OCI-LY7 (cell line): ENCODE results near the gene MAML1. TPM values are rescaled to one million over a fixed set of nuclear protein-coding genes. Genes with fewer than 3 reads are reported as not detected.

ENCODE experiments used
- BruUV-seq: library from RNA; stranded (reverse); fragments of 400-500 nt; replicated peaks from 2 replicates; lab custom pipeline; 2021; lab: Mats Ljungman, UMichigan
- CTCF ChIA-PET: fragments of 300-600 bp; sonication (Branson Sonifier 250); formaldehyde crosslinking; loops from one replicate; lab custom pipeline; 2022; ENCODE audit warnings: antibody characterized with exemption; ENCODE audit not compliant: unreplicated experiment; lab: Charles Lee
- POLR2A ChIA-PET: fragments of 300-600 bp; sonication (Branson Sonifier 250); formaldehyde crosslinking; loops from one replicate; lab custom pipeline; 2022; ENCODE audit warnings: antibody characterized with exemption; lab: Charles Lee
- DNase-seq: peaks from one replicate; pipeline ENCODE4 v3.0.0-alpha.2; 2015; ENCODE audit warnings: low spot score
- H2AFZ ChIP-seq: fragments of 200-600 bp; sonication (generic), shearing (Covaris generic); 2 replicates; pipeline ENCODE4 v1.6.1; 2014; ENCODE audit warnings: mild to moderate bottlenecking, antibody characterized with exemption, low read length, moderate library complexity
- H3K27ac ChIP-seq: fragments of 200-600 bp; sonication (generic); 2 replicates; pipeline ENCODE4 v1.5.1; 2014; ENCODE audit warnings: mixed run types, low read depth, mild to moderate bottlenecking, moderate library complexity, low read length, inconsistent platforms; ENCODE audit not compliant: poor library complexity, severe bottlenecking
- H3K36me3 ChIP-seq: fragments of 200-600 bp; sonication (generic); 2 replicates; pipeline ENCODE4 v1.6.1; 2014; ENCODE audit warnings: mild to moderate bottlenecking, antibody characterized with exemption, low read length, moderate library complexity, mixed read lengths; ENCODE audit not compliant: insufficient read depth
- H3K4me1 ChIP-seq: fragments of 200-600 bp; sonication (generic); 2 replicates; pipeline ENCODE4 v1.5.1; 2014; ENCODE audit warnings: mild to moderate bottlenecking, low read length; ENCODE audit not compliant: insufficient read depth, poor library complexity, severe bottlenecking
- H3K4me2 ChIP-seq: fragments of 200-600 bp; sonication (generic); 2 replicates; pipeline ENCODE4 v1.6.1; 2014; ENCODE audit warnings: mild to moderate bottlenecking, low read length
- H3K4me3 ChIP-seq: fragments of 200-600 bp; sonication (generic); 2 replicates; pipeline ENCODE4 v1.5.1; 2014; ENCODE audit warnings: mild to moderate bottlenecking, low read depth, low read length; ENCODE audit not compliant: poor library complexity, severe bottlenecking
- H3K79me2 ChIP-seq: fragments of 200-600 bp; sonication (generic); 2 replicates; pipeline ENCODE4 v1.6.1; 2016; ENCODE audit warnings: low read depth, mild to moderate bottlenecking, low read length, moderate library complexity, mixed read lengths; ENCODE audit not compliant: insufficient read depth
- H3K9me2 ChIP-seq: fragments of 200-600 bp; sonication (generic); 2 replicates; pipeline ENCODE4 v1.6.1; 2016; ENCODE audit warnings: mild to moderate bottlenecking, low read length, mixed read lengths; ENCODE audit not compliant: insufficient read depth
- H3K9me3 ChIP-seq: fragments of 200-600 bp; sonication (generic); 2 replicates; pipeline ENCODE4 v1.6.1; 2014; ENCODE audit warnings: mild to moderate bottlenecking, mixed run types, low read length, mixed read lengths
- H4K20me1 ChIP-seq: fragments of 200-600 bp; sonication (generic); 2 replicates; pipeline ENCODE4 v1.6.1; 2014; ENCODE audit warnings: mild to moderate bottlenecking, antibody characterized with exemption, low read length, moderate library complexity, mixed read lengths; ENCODE audit not compliant: insufficient read depth
- CTCF ChIP-seq: fragments of 200-600 bp; sonication (generic); conservative IDR thresholded peaks from 2 replicates; pipeline ENCODE4 v1.5.1; 2014; ENCODE audit warnings: mild to moderate bottlenecking, antibody characterized with exemption, low read length, moderate library complexity, mixed read lengths
- EZH2phosphoT487 ChIP-seq: fragments of 200-600 bp; sonication (generic); IDR thresholded peaks from 2 replicates; pipeline ENCODE4 v1.6.1; 2018; ENCODE audit warnings: low read depth, borderline replicate concordance, mild to moderate bottlenecking, mixed run types, antibody characterized with exemption, low read length, moderate library complexity, mixed read lengths
- intact Hi-C: fragments of 100-400 bp; cut with micrococcal nuclease; formaldehyde crosslinking; loops from one replicate; pipeline ENCODE4 v1.10.0; 2022; ENCODE audit not compliant: unreplicated experiment
- total RNA-seq, 2 experiments: library from RNA; depleted of rRNA in 1 of 2; stranded (reverse); fragments of >200 nt in 1 of 2; shearing (Covaris generic) in 1 of 2; gene quantifications; 2 replicates each; pipeline ENCODE4 v1.2.3, GENCODE V29; 2014 to 2022

Gene MAML1
- total RNA-seq, 2 experiments from 2014 or later: 17.0 to 27.4 TPM

- no peaks in the 10 kb centered on the region for H3K9me3 ChIP-seq
- no TSS peak for BruUV-seq
- no peak overlapping the region for H3K4me2 ChIP-seq
- peaks cover 17% of the 10 kb centered on the region for H3K4me1 ChIP-seq
- peaks cover 55% of the 10 kb centered on the region for H3K36me3 ChIP-seq
- CTCF ChIA-PET: no interaction called here
- peaks cover 10% of the 10 kb centered on the region for H4K20me1 ChIP-seq
- no peak overlapping the region for H3K27ac ChIP-seq
- DNase-seq: no peak
- H3K4me3 ChIP-seq: no peak overlapping the region
- H3K9me2 ChIP-seq: no peaks in the 10 kb centered on the region
- TF ChIP-seq EZH2phosphoT487: no peak
- no peak for TF ChIP-seq CTCF
- H3K79me2 ChIP-seq: peaks cover 35% of the 10 kb centered on the region; the same call in 1 of the 2 replicates
- POLR2A ChIA-PET: no interaction called here
- intact Hi-C loops: loop anchor here (10.0 kb wide), 1 partner anchor 209 kb away; no protein-coding TSS in a partner anchor
- H2AFZ ChIP-seq: no peak overlapping the region
Observed at GRCh38 chr5:179765400-179765799, 32.8 kb downstream of the MAML1 start.

GRCh38 chr5:179766021-179766725 lies 33.6 kb downstream of the MAML1 start:
- no TSS peak for BruUV-seq
- Histone ChIP-seq H3K4me2 (no peak overlapping the region), H3K79me2 (peaks cover 33% of the 10 kb centered on the region; the same call in 1 of the 2 replicates), H3K27ac (no peak overlapping the region), H3K9me2 (no peaks in the 10 kb centered on the region), H3K4me1 (peaks cover 17% of the 10 kb centered on the region), H3K9me3 (no peaks in the 10 kb centered on the region), H3K4me3 (no peak overlapping the region), H3K36me3 (peaks cover 62% of the 10 kb centered on the region), H2AFZ (no peak overlapping the region), H4K20me1 (peaks cover 10% of the 10 kb centered on the region)
- TF ChIP-seq EZH2phosphoT487 (no peak), CTCF (no peak)
- POLR2A ChIA-PET: interaction anchor here (0.6 to 1.4 kb wide), 3 partner anchors 11 to 17 kb away, joined by 3 to 7 read pairs (median 4); no protein-coding TSS in a partner anchor
- DNase-seq: no peak
- intact Hi-C loops: loop anchor here (10.0 kb wide), 1 partner anchor 209 kb away; no protein-coding TSS in a partner anchor
- CTCF ChIA-PET: no interaction called here
